Suppressor macrophage (primary cell): Measurements from ENCODE around the gene CDK10.
"Not testable (repeated sequence)": the region's sequence is repeated elsewhere in the genome, so short reads cannot be mapped to it uniquely, and the experiment has no call there.

Experiments
- DNase-seq, 4 experiments: peaks; one replicate each; pipeline ENCODE4 v3.0.0-alpha.2; 2020 to 2022

Gene CDK10

GRCh38 chr16:89668790-89669158 is 17.7 kb upstream of the CDK10 start:
- DNase-seq, result no peak

GRCh38 chr16:89669755-89670154 is 16.7 kb upstream of the CDK10 start:
- DNase-seq, result no peak

GRCh38 chr16:89670496-89671431 is 15.7 kb upstream of the CDK10 start:
- DNase-seq, result peak in 2 of 4 experiments; percentile 26 to 28

GRCh38 chr16:89671565-89671964 is 14.9 kb upstream of the CDK10 start:
- DNase-seq, result not testable (repeated sequence)

- DNase-seq, result no peak
These were observed 14.1 kb upstream of the CDK10 start for GRCh38 chr16:89672177-89672941.

GRCh38 chr16:89678258-89678657 is 8.2 kb upstream of the CDK10 start:
- DNase-seq, result no peak

- DNase-seq, result no peak
These were observed 573 bp upstream of the CDK10 start for GRCh38 chr16:89685916-89686315.

GRCh38 chr16:89687092-89687940 is 827 bp downstream of the CDK10 start:
- DNase-seq, result no peak

GRCh38 chr16:89688395-89688794 is 1.9 kb downstream of the CDK10 start:
- no peak for DNase-seq

- no peak for DNase-seq
These were observed 2.7 kb downstream of the CDK10 start for GRCh38 chr16:89689142-89689541.

GRCh38 chr16:89689621-89690020 is 3.1 kb downstream of the CDK10 start:
- not testable (repeated sequence) for DNase-seq

GRCh38 chr16:89690392-89690901 is 4.0 kb downstream of the CDK10 start:
- no peak for DNase-seq

GRCh38 chr16:89691231-89691985 is 4.9 kb downstream of the CDK10 start:
- no peak for DNase-seq

GRCh38 chr16:89691986-89692569 is 5.6 kb downstream of the CDK10 start:
- no peak for DNase-seq

GRCh38 chr16:89693289-89693731 is 6.8 kb downstream of the CDK10 start:
- DNase-seq, result no peak

GRCh38 chr16:89693931-89694783 is 7.7 kb downstream of the CDK10 start:
- DNase-seq, result peak in 1 of 4 experiments; percentile 4

GRCh38 chr16:89694784-89695085 is 8.2 kb downstream of the CDK10 start:
- DNase-seq, result not testable (repeated sequence)

- DNase-seq, result peak in 1 of 4 experiments; percentile 2
These were observed 8.8 kb downstream of the CDK10 start for GRCh38 chr16:89695086-89695874.

- no peak for DNase-seq
These were observed 9.6 kb downstream of the CDK10 start for GRCh38 chr16:89695875-89696669.
